Natural killer cell (primary cell): ENCODE results near the gene GPR55. TPM values are rescaled to one million over a fixed set of nuclear protein-coding genes. Genes with fewer than 3 reads are reported as not detected.

Experiments used
- ATAC-seq, 3 donors: fragments of 150-1000 bp in 2 of 3; fragments of 200-7000 bp in 1 of 3; cut with Tn5 transposase; 1 replicate in 1 of 3; 2 replicates in 2 of 3; pipeline ENCODE4 v1.10.0; 2021; ENCODE audit warnings: mild to moderate bottlenecking in 2 of 3, moderate library complexity in 2 of 3
- DNase-seq, 2 donors: peaks; one replicate each; pipeline versions ENCODE4 v3.0.0 to v3.0.0-alpha.2; 2013 to 2021; ENCODE audit warnings: mixed read lengths in 1 of 2
- H3K27ac ChIP-seq: one replicate; pipeline ENCODE4 v1.5.1; 2013; ENCODE audit warnings: mild to moderate bottlenecking, low read length
- H3K27me3 ChIP-seq: one replicate; pipeline ENCODE4 v1.6.1; 2013; ENCODE audit warnings: low read length; ENCODE audit not compliant: control insufficient read depth, insufficient read depth
- H3K36me3 ChIP-seq: one replicate; pipeline ENCODE4 v1.6.1; 2013; ENCODE audit warnings: low read length; ENCODE audit not compliant: control insufficient read depth, insufficient read depth
- H3K4me1 ChIP-seq: one replicate; pipeline ENCODE4 v1.6.1; 2013; ENCODE audit warnings: low read length; ENCODE audit not compliant: control insufficient read depth, insufficient read depth
- H3K4me3 ChIP-seq: one replicate; pipeline ENCODE4 v1.5.1; 2013; ENCODE audit warnings: low read length
- H3K9me3 ChIP-seq: one replicate; pipeline ENCODE4 v1.6.1; 2013; ENCODE audit warnings: low read length; ENCODE audit not compliant: control insufficient read depth, insufficient read depth
- H3K27ac Mint-ChIP-seq, 2 donors: one replicate each; pipeline ENCODE4 v1.8.0; 2022; ENCODE audit warnings: mild to moderate bottlenecking in 2 of 2, mixed read lengths in 2 of 2, moderate library complexity in 1 of 2
- H3K27me3 Mint-ChIP-seq, 2 donors: one replicate each; pipeline ENCODE4 v1.8.0; 2022; ENCODE audit warnings: low read depth in 2 of 2, mixed read lengths in 2 of 2
- H3K36me3 Mint-ChIP-seq: one replicate; pipeline ENCODE4 v1.8.0; 2022; ENCODE audit warnings: mixed read lengths
- H3K4me1 Mint-ChIP-seq, 2 donors: one replicate each; pipeline ENCODE4 v1.8.0; 2022; ENCODE audit warnings: mixed read lengths in 2 of 2
- H3K4me3 Mint-ChIP-seq: one replicate; pipeline ENCODE4 v1.8.0; 2022; ENCODE audit warnings: mild to moderate bottlenecking, moderate library complexity, mixed read lengths
- H3K9me3 Mint-ChIP-seq, 2 donors: one replicate each; pipeline ENCODE4 v1.8.0; 2022; ENCODE audit warnings: mixed read lengths in 2 of 2
- CTCF ChIP-seq: fragments of 200-600 bp; IDR thresholded peaks from one replicate; pipeline ENCODE4 v1.8.0; 2022; ENCODE audit warnings: antibody characterized with exemption
- WGBS: methylation state at CpG from one replicate; pipeline ENCODE4 v1.1.7; 2013; ENCODE audit warnings: missing lambda C conversion rate; ENCODE audit not compliant: insufficient coverage; 5-methylcytosine and 5-hydroxymethylcytosine counted together
- intact Hi-C: fragments of 100-400 bp; cut with micrococcal nuclease; formaldehyde crosslinking; loops from one replicate; pipeline ENCODE4 v1.14.2; 2022
- total RNA-seq, 4 donors: library from RNA; stranded (reverse); fragments of 120-200 nt in 1 of 4; gene quantifications; one replicate each; pipeline versions ENCODE4 v1.2.3 to v1.2.4, GENCODE V29; 2013 to 2022

The GPR55 gene
- total RNA-seq, 3 donors from 2014 or later (not counting 1 experiment from before 2014, with no cell fraction given) = 0.09 to 1.1 (median 0.40) TPM

GRCh38 chr2:230872151-230872967, 52.7 kb downstream of the GPR55 start:
- ATAC-seq = no peak
- Mint-ChIP-seq H3K4me3 (no peak overlapping the region), H3K4me1 (peaks cover 8 to 34% of the 10 kb centered on the region in 2 donors)

GRCh38 chr2:230871361-230872150, 53.5 kb downstream of the GPR55 start:
- Histone ChIP-seq H3K9me3 (no peaks in the 10 kb centered on the region), H3K4me3 (no peak overlapping the region), H3K27ac (no peak overlapping the region), H3K27me3 (peaks cover 35% of the 10 kb centered on the region), H3K36me3 (no peaks in the 10 kb centered on the region), H3K4me1 (peaks cover 65% of the 10 kb centered on the region)
- peaks cover 44 to 47% of the 10 kb centered on the region in 2 donors for H3K27me3 Mint-ChIP-seq
- no peaks in the 10 kb centered on the region for H3K36me3 Mint-ChIP-seq
- intact Hi-C loops = no loop called here
- no peak for ATAC-seq
- H3K4me3 Mint-ChIP-seq = no peak overlapping the region
- H3K4me1 Mint-ChIP-seq = peaks cover 0 to 34% of the 10 kb centered on the region in 2 donors
- peak in 1 of 2 donors; percentile 13 for DNase-seq
- no peak overlapping the region for H3K27ac Mint-ChIP-seq
- WGBS = 86% methylated on average over 15 of the region's 17 CpGs
- H3K9me3 Mint-ChIP-seq = no peaks in the 10 kb centered on the region
- TF ChIP-seq CTCF = no peak

More at GRCh38 chr2:230872151-230872967, 52.7 kb downstream of the GPR55 start:
- Mint-ChIP-seq H3K9me3 (no peaks in the 10 kb centered on the region), H3K36me3 (no peaks in the 10 kb centered on the region), H3K27me3 (peaks cover 44 to 47% of the 10 kb centered on the region in 2 donors), H3K27ac (no peak overlapping the region)
- 94% methylated on average over 11 of the region's 14 CpGs for WGBS
- Histone ChIP-seq H3K27me3 (peaks cover 35% of the 10 kb centered on the region), H3K9me3 (no peaks in the 10 kb centered on the region), H3K4me1 (peaks cover 65% of the 10 kb centered on the region), H3K27ac (peak overlapping the region; percentile 36), H3K4me3 (no peak overlapping the region), H3K36me3 (no peaks in the 10 kb centered on the region)
- no peak for TF ChIP-seq CTCF
- intact Hi-C loops = no loop called here
- peak in 1 of 2 donors; percentile 13 for DNase-seq

GRCh38 chr2:230870544-230871360, 54.3 kb downstream of the GPR55 start:
- no peak overlapping the region for H3K27ac ChIP-seq
- ATAC-seq = no peak
- H3K4me1 Mint-ChIP-seq = peaks cover 0 to 39% of the 10 kb centered on the region in 2 donors
- H3K4me3 Mint-ChIP-seq = no peak overlapping the region
- H3K27ac Mint-ChIP-seq = no peak overlapping the region
- TF ChIP-seq CTCF = no peak
- no peaks in the 10 kb centered on the region for H3K36me3 Mint-ChIP-seq
- WGBS = 64% methylated on average over 18 of the region's 18 CpGs
- peaks cover 65% of the 10 kb centered on the region for H3K4me1 ChIP-seq
- DNase-seq = no peak
- no peaks in the 10 kb centered on the region for H3K9me3 ChIP-seq
- peaks cover 31% of the 10 kb centered on the region for H3K27me3 ChIP-seq
- intact Hi-C loops = no loop called here
- H3K4me3 ChIP-seq = no peak overlapping the region
- H3K9me3 Mint-ChIP-seq = no peaks in the 10 kb centered on the region
- peaks cover 44 to 47% of the 10 kb centered on the region in 2 donors for H3K27me3 Mint-ChIP-seq
- no peaks in the 10 kb centered on the region for H3K36me3 ChIP-seq
